ENCODE data around the gene PIK3C2B.
A peak's percentile ranks its signal among the peaks of the same experiment; 100 is the strongest.
"Not testable (repeated sequence)": the region's sequence is repeated elsewhere in the genome, so short reads cannot be mapped to it uniquely, and the experiment has no call there.

The PIK3C2B gene

DNA sequence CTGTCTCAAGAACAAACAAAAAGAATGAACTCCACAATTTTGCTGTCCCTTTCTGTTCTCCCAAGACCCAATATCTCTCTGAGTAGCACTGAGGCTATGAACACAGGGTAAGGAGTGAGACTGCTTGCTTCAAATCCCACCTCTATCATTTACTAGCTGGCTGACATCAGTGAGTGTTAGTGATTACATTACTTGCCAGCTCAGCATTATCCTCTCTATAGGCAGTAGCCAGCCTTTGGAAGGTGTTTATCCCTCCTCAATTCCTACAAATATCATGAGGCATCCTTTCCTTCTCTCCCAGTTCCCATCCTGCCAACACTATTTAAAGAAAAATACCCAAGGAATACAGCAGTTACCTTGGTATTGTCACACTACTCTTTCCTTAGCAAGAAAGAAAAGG, 3.0 kb downstream of the PIK3C2B start:
- TF ChIP-seq, protein P1, sequence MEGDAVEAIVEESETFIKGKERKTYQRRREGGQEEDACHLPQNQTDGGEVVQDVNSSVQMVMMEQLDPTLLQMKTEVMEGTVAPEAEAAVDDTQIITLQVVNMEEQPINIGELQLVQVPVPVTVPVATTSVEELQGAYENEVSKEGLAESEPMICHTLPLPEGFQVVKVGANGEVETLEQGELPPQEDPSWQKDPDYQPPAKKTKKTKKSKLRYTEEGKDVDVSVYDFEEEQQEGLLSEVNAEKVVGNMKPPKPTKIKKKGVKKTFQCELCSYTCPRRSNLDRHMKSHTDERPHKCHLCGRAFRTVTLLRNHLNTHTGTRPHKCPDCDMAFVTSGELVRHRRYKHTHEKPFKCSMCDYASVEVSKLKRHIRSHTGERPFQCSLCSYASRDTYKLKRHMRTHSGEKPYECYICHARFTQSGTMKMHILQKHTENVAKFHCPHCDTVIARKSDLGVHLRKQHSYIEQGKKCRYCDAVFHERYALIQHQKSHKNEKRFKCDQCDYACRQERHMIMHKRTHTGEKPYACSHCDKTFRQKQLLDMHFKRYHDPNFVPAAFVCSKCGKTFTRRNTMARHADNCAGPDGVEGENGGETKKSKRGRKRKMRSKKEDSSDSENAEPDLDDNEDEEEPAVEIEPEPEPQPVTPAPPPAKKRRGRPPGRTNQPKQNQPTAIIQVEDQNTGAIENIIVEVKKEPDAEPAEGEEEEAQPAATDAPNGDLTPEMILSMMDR (IDR thresholded peaks at IDR 0.05; ENCODE audit: insufficient read depth, low read depth, low read length, missing control alignments): no peak
- H3K4me3 ChIP-seq (ENCODE audit: low read depth, low read length): no peak overlapping the region
- DNase-seq (ENCODE audit: low read depth): no peak

DNA sequence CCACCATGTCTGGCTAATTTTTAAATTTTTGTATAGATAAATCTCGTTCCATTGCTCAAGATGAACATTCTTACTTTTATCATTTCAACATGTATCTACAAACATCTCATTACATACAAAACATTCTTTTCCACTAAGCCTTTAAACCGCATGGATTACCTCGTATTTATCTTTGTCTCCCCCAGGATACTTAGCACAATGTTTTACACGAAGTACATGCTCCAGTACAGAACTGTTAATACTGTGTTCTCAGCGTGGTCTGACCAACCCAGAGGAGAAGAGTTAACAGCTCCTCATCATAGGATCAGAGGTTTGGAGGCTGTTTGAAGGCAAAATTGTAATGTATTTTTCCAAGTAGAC, 7.4 kb downstream of the PIK3C2B start:
- no peak overlapping the region for H3K4me3 ChIP-seq (ENCODE audit: low read depth, low read length)
- TF ChIP-seq, protein P1 (IDR thresholded peaks at IDR 0.05; ENCODE audit: insufficient read depth, low read depth, low read length, missing control alignments): no peak
- no peak for DNase-seq (ENCODE audit: low read depth)

DNA sequence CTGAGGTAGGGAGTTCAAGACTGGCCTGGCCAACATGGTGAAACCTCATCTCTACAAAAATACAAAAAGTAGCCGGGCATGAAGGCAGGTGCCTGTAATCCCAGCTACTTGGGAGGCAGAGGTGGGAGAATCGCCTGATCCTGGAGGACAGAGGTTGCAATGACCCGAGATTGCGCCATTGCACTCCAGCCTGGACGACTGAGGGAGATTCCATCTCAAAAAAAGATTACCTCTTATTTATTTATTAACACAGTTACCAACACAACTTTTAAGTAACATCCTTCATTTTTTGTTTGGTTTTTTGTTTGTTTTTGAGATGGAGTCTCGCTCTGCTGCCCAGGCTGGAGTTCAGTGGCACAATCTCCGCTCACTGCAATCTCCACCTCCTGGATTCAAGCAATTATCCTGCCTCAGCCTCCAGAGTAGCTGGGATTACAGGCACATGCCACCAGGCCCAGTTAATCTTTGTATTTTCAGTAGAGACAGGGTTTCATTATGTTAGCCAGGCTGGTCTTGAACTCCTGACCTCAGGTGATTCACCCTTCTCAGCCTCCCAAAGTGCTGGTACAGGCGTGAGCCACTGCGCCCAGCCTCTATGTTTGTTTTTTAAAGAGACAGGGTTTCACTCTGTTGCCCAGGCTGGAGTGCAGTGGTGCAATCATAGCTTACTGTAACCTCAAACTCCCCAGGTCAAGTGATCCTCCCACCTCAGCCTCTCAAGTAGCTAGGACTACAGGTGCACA, 7.9 kb downstream of the PIK3C2B start:
- not testable (repeated sequence) for DNase-seq (ENCODE audit: low read depth); H3K4me3 ChIP-seq (ENCODE audit: low read depth, low read length)

DNA sequence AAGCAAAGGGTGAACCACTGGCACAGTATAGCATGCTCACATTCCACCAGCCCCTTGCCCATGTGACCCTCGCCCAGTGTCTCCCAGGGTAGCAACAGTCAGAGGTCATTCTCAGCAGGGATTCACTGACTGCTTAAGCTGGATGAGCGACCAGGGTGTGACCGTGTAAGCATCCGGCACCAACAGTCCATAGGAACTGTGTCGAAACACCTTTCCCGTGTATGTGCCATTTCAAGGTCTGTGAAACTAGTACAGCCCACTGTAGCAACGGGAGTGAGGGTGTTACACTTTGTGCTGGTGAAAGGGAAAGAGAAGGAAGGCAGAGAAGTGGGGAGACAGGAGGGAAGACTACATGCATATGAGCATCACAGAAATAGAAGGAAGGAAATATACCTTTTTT, 10.8 kb downstream of the PIK3C2B start:
- H3K4me3 ChIP-seq (ENCODE audit: low read depth, low read length): no peak overlapping the region

DNA sequence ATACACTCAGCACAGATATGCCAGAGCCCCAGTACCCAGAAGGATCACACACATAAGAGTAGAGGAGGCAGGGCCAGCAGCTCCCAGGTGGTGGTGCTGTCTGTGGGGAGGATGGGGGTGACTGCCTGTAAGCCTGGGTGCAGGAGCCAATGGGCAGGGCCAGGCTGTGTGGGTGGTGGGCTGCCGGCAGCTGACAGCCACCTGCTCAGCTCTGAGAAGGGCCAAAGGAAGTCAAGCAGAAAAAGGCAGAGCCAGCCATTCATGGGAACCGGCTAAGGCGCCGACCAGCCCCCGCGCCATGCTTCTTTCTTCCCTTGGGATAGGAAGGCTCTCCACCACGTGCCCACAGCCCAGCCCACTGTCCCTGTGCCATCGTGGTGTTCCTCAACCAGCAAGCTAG, 14.1 kb downstream of the PIK3C2B start:
- TF ChIP-seq, protein P1 (IDR thresholded peaks at IDR 0.05; ENCODE audit: insufficient read depth, low read depth, low read length, missing control alignments): peak; percentile 5
- peak; percentile 75 for DNase-seq (ENCODE audit: low read depth)
- no peak overlapping the region for H3K4me3 ChIP-seq (ENCODE audit: low read depth, low read length)

More for the DNA sequence above, 10.8 kb downstream of the PIK3C2B start:
- TF ChIP-seq, protein P1 (IDR thresholded peaks at IDR 0.05; ENCODE audit: insufficient read depth, low read depth, low read length, missing control alignments): no peak
- no peak for DNase-seq (ENCODE audit: low read depth)

DNA sequence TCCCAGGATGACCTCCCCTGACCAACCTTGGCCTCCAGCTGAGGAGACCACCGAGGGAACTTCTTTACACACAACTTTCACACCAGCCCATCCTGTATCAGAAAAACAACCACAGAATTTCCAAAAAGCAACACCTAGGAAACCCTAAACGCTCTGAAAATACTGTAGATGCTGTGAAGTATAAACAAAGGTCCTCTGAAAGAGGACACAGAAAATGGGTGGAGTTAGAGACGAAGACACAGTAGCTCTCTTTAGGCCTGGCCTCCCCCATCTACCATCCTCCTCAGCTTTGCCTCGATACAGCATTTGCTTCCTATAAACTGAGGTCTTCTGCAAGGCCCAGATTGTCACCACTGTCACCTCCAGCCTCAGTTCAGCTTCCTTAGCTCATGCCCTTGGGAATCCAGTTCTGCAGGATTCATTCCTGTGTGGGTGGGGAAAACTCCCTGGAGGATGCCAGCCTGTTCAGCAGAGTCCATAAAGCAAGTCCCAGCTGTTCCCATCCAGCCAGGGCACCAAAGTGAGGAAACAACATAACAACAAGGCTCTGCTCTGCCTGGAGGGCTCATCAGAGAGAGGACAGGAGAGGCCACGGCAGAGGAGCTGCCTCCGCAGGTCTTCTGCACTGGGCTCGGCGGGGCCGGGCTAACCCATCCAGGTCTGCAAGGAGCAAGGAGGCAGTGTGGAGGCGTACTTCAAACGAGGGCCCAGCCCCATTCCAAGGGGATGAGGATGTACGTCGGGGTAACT, 15.0 kb downstream of the PIK3C2B start:
- no peak overlapping the region for H3K4me3 ChIP-seq (ENCODE audit: low read depth, low read length)
- TF ChIP-seq, protein P1 (IDR thresholded peaks at IDR 0.05; ENCODE audit: insufficient read depth, low read depth, low read length, missing control alignments): no peak
- DNase-seq (ENCODE audit: low read depth): no peak

DNA sequence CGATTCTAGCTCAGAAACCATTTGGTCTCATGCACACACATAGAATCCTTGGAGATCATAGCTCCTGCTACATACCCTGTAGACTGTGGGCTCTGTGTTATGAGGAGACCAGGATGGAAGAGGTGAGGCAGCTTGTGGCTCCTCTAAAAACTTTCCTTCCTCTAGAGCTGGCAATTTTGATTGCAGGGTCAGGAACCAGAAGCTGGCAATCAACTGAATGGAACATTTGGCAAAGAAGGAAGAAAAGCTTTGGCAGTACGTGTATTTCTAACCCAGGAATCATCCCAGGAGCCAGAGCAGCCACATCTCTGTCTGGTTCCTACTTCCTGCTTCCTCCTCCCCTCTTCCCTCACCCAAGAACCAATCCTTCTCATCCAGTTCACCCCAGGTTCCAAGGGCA, 15.7 kb downstream of the PIK3C2B start:
- no peak overlapping the region for H3K4me3 ChIP-seq (ENCODE audit: low read depth, low read length)
- TF ChIP-seq, protein P1 (IDR thresholded peaks at IDR 0.05; ENCODE audit: insufficient read depth, low read depth, low read length, missing control alignments): no peak
- no peak for DNase-seq (ENCODE audit: low read depth)

Data from GM12865 (cell line).